Activated CD4-positive, alpha-beta T cell treated with anti-CD3 and anti-CD28 coated beads, Interleukin-2, amount 50 U/mL, for 1 hour (primary cell): ENCODE data around the gene PLCH2.
A peak's percentile ranks its signal among the peaks of the same experiment; 100 is the strongest.

Experiments used
- DNase-seq: peaks from one replicate; pipeline ENCODE4 v3.0.0-alpha.2; 2020

Gene PLCH2

GRCh38 chr1:2460996-2461751 is 14.9 kb upstream of the PLCH2 start:
- no peak for DNase-seq

GRCh38 chr1:2462819-2463218 is 13.3 kb upstream of the PLCH2 start:
- no peak for DNase-seq

- no peak for DNase-seq
Observed at GRCh38 chr1:2463396-2463795, 12.7 kb upstream of the PLCH2 start.

DNA sequence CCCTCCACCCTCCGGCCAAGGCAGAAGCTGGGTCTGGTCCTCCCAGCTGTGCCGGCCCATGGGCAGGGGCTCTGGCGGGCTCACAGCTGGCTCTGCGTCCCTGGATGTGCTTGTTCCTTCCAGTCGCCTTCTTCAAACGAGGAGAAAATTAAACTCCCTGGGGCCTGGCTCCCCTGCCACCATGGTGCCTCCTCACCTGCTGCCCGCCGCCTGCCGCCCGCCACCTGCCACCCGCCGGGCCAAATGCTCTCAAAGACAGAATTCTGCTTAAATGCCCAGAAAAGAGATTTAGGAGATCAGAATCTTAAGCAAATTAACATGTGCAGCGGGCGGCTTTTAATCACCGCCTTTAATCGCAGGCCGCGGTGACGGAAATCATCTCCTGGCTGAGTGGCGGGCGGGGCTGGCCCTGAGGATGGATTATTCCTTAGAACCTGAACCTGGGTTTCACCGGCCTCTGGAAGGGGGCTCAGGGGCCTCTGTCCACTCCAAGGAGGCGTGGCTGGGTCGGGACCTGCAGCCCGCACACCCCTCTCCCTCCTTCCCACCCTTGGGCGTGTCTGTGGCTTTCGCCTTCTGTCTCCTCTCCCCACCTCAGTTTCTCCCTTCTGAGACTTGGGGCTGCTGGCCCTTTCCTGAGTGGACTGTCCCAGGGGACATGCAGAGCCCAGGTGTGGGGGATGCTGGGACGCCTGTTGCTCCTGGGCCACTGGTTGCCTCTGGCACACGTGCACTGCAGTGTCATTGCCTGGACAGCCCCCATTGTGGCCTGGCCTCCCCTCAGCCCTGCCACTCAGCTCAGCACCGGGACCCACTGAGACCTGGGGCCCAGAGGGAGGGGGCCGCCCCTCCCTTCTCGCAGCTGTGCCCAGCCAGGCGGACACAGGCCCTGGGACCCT is 10.5 kb upstream of the PLCH2 start:
- no peak for DNase-seq

- DNase-seq, result no peak
Observed at GRCh38 chr1:2466270-2466665, 9.8 kb upstream of the PLCH2 start.

DNA sequence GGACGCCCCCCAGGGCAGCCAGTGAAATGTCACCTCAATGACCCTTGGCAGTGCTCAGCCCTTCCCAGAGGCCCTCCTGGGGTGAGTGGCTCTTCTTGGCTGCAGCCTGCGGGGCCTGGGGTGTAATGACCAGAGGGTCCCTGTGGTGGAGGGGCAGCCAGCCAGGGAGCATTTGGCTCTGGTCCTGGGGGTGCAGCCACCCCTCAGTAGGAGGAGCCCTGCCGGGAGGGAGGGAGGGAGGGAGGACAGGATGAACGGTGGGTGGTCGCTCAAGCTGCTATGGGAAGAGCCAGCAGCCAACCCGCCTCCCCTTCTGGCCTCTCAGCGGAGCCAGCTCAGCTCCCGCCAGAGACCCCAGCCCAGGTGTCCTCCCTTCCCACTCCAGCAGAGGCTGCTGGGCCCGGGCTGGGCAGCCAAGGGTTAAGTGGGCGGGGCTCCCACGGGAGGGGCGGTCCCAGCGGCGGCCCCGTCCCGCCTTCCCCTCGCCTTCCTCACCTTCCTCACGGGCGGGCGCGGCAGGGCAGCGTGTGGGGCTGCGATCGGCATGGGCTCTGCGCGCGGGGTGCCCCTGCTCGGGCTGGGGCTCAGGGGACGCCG is 9.0 kb upstream of the PLCH2 start:
- DNase-seq, result peak; percentile 31

- peak; percentile 50 for DNase-seq
Observed at GRCh38 chr1:2468041-2468472, 8.0 kb upstream of the PLCH2 start.

DNA sequence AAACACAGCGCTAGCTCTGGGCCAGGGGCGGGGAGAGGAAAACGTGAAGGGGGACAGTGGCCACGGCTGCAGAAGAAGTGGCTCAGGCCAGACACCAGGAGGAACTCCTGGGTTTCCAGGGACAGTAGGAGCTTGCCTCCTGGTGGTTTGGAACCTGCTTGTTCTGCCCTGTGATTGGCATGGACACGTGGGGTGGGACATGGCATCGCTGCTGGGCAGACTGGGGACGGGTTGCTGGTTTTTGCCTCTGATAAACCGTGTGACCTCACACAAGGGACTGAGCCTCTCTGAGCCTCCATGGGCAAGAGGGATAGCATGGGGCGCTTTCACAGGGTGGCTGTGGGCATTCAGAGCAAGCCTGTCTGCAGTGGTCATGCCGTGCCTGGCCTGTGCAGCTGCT is 7.5 kb upstream of the PLCH2 start:
- DNase-seq, result no peak

- no peak for DNase-seq
Observed at GRCh38 chr1:2469103-2469940, 6.8 kb upstream of the PLCH2 start.

DNA sequence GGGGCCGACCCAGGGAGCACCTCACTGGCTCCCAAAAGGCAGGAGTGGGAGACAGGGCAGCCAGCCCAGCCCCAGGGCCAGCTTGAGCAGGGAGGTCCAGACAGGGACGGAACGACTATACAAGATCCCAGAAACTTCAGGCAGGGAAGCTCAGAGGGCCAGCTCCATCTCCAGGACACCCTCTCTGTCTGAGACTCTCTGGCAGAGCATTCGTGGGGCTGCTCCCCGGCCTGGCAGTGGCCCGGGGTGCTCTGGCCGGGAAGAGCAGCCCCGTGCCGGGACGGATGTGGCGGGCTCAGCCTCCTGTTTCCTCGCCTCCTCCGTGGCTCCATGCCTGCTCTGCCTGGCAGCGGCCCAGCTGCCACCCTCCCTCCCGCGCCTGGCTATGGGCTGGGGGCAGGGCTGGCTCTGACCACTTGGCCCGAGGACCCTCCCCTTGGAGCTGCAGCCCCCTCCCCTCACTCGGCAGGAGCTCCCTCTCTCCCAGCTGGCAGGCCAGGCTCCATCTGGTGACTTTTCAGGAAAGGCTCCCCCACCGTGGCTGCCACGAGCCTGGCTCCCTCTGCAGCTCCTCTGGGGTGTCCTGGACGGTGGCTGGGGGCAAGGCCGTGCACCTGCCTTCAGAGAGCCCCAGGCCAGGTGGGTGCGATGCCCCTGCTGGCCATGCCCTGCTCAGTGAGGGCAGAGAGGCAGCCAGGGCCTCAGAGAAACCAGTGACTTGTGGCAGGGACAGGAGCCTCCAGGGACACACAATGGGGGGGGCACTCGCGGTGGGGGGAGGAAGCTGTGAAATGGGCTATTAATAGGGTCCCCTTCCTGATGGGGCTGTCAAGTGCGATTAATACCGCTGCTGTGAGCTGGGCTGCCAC is 5.6 kb upstream of the PLCH2 start:
- no peak for DNase-seq

DNA sequence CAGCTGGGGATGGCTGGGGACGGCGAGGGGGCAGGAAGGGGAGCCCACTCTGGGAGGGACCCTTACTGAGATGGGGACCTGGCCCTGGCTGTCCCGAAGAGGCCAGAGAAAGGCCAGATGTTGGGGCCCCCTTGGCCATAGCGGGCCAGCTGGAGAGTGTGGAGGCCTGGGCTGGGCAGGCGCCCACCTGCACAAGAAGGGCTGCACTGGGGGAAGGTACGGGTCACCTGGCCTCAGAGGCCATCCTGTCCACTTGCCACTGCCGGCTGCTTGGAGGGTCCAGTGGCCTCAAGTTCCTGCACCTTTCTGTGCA is 5.0 kb upstream of the PLCH2 start:
- DNase-seq, result no peak

GRCh38 chr1:2471587-2472001 is 4.5 kb upstream of the PLCH2 start:
- DNase-seq, result no peak

DNA sequence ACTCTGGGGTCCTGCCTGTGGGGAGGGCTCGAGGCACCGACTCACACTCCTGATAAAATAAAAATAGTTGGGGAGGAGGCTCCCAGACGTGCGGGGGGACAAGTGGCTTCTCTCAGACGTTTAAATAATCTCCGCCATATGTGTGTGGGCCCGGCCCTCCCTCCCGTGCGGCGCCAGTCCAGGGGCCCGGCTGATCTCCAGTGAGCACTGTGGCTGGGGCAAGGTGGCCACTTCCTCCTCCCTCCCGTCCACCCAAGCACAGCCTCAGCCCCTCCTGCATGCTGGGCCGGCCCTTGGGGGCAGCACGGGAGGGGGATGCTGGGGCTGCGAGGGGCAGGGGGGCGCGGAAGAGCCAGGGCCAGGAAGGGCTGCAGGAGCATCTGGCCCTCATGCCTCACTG is 4.0 kb upstream of the PLCH2 start:
- DNase-seq, result no peak

DNA sequence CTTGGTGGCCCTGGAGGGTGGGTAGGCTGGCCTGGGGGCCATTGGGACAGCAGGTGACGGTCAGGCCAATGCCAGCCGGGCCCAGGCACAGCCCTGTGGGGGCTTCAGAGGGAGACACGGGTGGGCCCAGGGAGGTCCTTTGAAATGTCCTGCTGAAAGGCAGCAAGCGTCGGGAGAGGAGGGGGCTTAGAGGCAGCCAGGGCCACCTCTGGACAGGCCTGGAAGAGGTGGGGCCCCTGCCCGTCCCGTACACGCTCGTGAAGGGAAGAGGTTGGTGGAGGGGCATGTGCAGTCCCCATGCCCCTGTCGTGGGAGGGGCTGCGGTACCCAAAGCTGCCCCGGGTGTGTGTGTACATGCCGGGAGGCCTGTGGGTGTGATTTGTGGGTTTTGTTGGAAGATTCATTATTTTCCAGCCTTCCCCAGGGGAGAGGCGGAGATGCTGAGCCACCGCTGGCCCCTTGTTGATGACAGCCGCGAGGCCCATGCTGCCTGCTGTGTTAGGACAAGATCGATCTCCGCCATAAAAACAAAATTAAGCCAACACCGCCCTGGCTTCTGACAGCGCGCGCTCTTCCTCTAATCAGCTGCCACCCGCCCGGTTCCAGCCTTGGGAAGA is 3.4 kb upstream of the PLCH2 start:
- no peak for DNase-seq

DNA sequence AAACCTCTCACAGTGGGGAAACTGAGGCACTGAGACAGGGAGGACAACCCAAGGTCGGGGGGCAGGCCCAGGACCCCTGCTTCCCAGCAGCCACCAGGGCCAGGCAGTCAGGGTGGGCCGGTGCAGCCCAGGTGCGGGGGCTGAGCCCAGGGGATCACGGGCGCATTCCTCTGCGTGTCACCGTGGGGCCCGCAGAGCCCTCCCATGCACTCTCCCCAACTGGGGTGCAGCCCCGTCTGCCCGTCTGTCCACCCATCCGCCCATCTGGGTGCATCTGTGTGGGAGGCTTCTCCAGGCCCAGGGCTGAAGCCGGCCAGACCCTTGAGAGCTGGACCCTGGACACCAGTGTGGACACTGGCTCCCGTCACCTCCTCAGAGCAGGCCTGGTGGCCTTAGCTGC is 2.9 kb upstream of the PLCH2 start:
- DNase-seq, result no peak

DNA sequence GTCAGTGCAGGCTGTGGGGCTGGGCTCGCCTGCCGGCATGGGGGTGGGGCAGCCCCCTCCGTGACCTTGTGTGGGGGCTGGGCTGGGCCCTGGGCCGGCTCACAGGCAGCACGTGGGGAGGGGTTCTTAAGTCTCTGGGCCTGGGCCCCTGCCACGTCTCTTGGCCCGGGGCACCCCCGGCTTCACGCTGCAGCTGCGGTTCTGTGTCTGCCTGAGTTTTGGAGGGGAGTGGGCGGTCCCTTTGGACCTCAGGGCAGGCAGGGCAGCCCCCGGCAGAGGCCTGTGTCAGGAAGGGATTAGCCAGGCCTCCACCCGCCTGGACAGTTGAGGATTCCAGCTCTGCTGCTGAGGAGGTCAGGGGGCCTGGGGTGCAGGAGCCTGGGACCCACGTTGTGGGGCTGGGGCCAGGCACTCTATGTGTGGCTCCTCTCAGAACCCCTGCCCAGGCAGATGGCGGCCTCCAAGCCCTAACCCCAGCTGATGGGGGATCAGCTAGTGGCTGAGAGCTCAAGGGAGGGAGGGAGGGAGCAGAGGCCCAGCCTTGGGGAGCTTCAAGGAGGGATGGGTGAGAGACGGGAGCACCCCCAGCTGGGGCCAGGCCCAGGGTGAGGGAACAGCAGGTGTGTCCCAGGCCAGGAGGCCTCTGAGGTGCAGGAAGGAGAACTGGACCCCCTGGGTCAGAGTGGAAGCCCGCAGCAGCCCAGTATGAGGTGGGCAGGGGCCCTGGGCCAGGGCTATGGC is 1.8 kb upstream of the PLCH2 start:
- no peak for DNase-seq

GRCh38 chr1:2474933-2475371 is 1.1 kb upstream of the PLCH2 start:
- no peak for DNase-seq

GRCh38 chr1:2475571-2475970 is 518 bp upstream of the PLCH2 start:
- no peak for DNase-seq

DNA sequence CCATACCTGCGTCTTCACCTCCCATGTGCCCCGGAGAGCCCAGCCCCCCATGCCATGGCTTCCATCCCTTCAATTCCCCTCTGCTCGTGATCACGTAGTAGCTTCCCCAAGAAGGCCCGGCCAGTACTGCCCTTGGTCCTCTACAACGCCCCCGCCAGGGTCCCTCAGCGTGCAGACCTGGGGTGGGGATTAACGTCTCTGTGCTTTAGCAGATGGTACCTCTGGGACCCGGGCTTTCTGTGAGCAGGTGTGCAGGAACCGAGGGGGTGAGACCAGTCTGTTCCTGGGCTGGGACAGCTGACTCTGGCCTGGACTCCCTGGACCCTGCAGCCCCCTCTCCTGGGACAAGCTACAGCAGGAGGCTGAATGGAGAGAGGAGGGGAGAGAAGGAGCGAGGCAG is 1.2 kb downstream of the PLCH2 start:
- DNase-seq, result no peak

- no peak for DNase-seq
Observed at GRCh38 chr1:2477791-2478499, 1.9 kb downstream of the PLCH2 start.
